ENCODE results near the gene B4GALNT4.
"Not testable (repeated sequence)": the region's sequence is repeated elsewhere in the genome, so short reads cannot be mapped to it uniquely, and the experiment has no call there.

Gene B4GALNT4

GRCh38 chr11:394034-394857 is 24.9 kb downstream of the B4GALNT4 start, which contains the start of gene PKP3:
Gene PKP3, plus strand, starts transcription at chr11:394209. Its CDS starts 84 bp downstream, at chr11:394293.
- no peak for DNase-seq

- no peak for DNase-seq
Observed at GRCh38 chr11:394858-395655, 25.8 kb downstream of the B4GALNT4 start.

- DNase-seq, result no peak
Observed at GRCh38 chr11:395866-396265, 26.6 kb downstream of the B4GALNT4 start.

- no peak for DNase-seq
Observed at GRCh38 chr11:396511-396947, 27.2 kb downstream of the B4GALNT4 start.

GRCh38 chr11:396948-397548 is 27.7 kb downstream of the B4GALNT4 start:
- DNase-seq, result peak; percentile 90

- no peak for DNase-seq
Observed at GRCh38 chr11:398826-399225, 29.5 kb downstream of the B4GALNT4 start.

GRCh38 chr11:399731-400211 is 30.5 kb downstream of the B4GALNT4 start:
- DNase-seq, result no peak

GRCh38 chr11:400241-400689 is 31.0 kb downstream of the B4GALNT4 start:
- DNase-seq, result no peak

GRCh38 chr11:401196-401595 is 31.9 kb downstream of the B4GALNT4 start:
- not testable (repeated sequence) for DNase-seq

- no peak for DNase-seq
Observed at GRCh38 chr11:403021-403760, 33.9 kb downstream of the B4GALNT4 start.

GRCh38 chr11:403761-404431 is 34.6 kb downstream of the B4GALNT4 start:
- DNase-seq, result no peak

- DNase-seq, result no peak
Observed at GRCh38 chr11:404551-405264, 35.4 kb downstream of the B4GALNT4 start.

GRCh38 chr11:405323-405953 is 36.1 kb downstream of the B4GALNT4 start:
- DNase-seq, result no peak

GRCh38 chr11:405954-406795 is 36.9 kb downstream of the B4GALNT4 start:
- no peak for DNase-seq

GRCh38 chr11:406796-407650 is 37.7 kb downstream of the B4GALNT4 start:
- DNase-seq, result peak; percentile 82

- no peak for DNase-seq
Observed at GRCh38 chr11:407651-408123, 38.4 kb downstream of the B4GALNT4 start.

GRCh38 chr11:408154-409007 is 39.1 kb downstream of the B4GALNT4 start:
- DNase-seq, result no peak
